ENCODE measurements around the gene TMEM163.
A peak's percentile ranks its signal among the peaks of the same experiment; 100 is the strongest.

- no peak for TF ChIP-seq POLR2A (IDR thresholded peaks at IDR 0.05)
- TF ChIP-seq CTCF (IDR thresholded peaks at IDR 0.05), result peak in 3 of 7 experiments; percentile 6 to 29 (median 22)
Observed at GRCh38 chr2:134704173-134704572, 14.6 kb downstream of the TMEM163 start.

All from body of pancreas (tissue), 4 donors.